ENCODE measurements around the gene CHAD. TPM values are rescaled to one million over a fixed set of nuclear protein-coding genes. Genes with fewer than 3 reads are reported as not detected.

The CHAD gene
- total and polyA plus RNA-seq, 2 donors (not counting 1 experiment from before 2014, with no cell fraction given), result 3.5 to 4.4 TPM

- CTCF ChIA-PET, result interaction anchor here (3.3 kb wide), 1 partner anchor 26 kb away, joined by 26 read pairs; the partner anchor contains the start of gene LRRC59
- Histone ChIP-seq H3K27ac (ENCODE audit: low read length in 2 of 2) (no peak overlapping the region), H3K4me3 (ENCODE audit: control extremely low read depth in 1 of 5, extremely low read depth in 1 of 5, insufficient read depth in 1 of 5, low read depth in 2 of 5, low read length in 4 of 5) (no peak overlapping the region), H4K20me1 (ENCODE audit: control insufficient read depth, insufficient read depth, low read length, poor library complexity, severe bottlenecking) (no peaks in the 10 kb centered on the region), H3K4me1 (ENCODE audit: control insufficient read depth in 2 of 2, insufficient read depth in 2 of 2, low read length in 2 of 2) (peaks cover 33 to 47% of the 10 kb centered on the region in 2 donors), H3K36me3 (replicated peaks in 1 of 2; ENCODE audit: control extremely low read depth in 1 of 2, control insufficient read depth in 1 of 2, extremely low read depth in 1 of 2, insufficient read depth in 2 of 2, low read length in 1 of 2) (no peaks in the 10 kb centered on the region), H3K9me3 (ENCODE audit: control extremely low read depth in 1 of 3, control insufficient read depth in 2 of 3, insufficient read depth in 1 of 3, low read length in 2 of 3) (peaks cover 0 to 10% (median 4%) of the 10 kb centered on the region in 3 donors), H3K9ac (ENCODE audit: low read length) (no peak overlapping the region), H2AFZ (ENCODE audit: insufficient read depth, low read depth, low read length, poor library complexity, severe bottlenecking) (no peak overlapping the region), H3K4me2 (replicated peaks; ENCODE audit: low read depth, low read length, poor library complexity, severe bottlenecking) (no peak overlapping the region), H3K79me2 (ENCODE audit: control insufficient read depth, insufficient read depth, low read length) (peaks cover 19% of the 10 kb centered on the region), H3K27me3 (replicated peaks in 1 of 4; ENCODE audit: control extremely low read depth in 1 of 4, control insufficient read depth in 3 of 4, insufficient read depth in 4 of 4, low read length in 3 of 4) (no peaks in the 10 kb centered on the region)
- TF ChIP-seq EZH2 (IDR thresholded peaks at IDR 0.05; ENCODE audit: borderline replicate concordance, insufficient read depth, low read depth, low read length, poor library complexity, severe bottlenecking), result no peak
- TF ChIP-seq, protein P1, sequence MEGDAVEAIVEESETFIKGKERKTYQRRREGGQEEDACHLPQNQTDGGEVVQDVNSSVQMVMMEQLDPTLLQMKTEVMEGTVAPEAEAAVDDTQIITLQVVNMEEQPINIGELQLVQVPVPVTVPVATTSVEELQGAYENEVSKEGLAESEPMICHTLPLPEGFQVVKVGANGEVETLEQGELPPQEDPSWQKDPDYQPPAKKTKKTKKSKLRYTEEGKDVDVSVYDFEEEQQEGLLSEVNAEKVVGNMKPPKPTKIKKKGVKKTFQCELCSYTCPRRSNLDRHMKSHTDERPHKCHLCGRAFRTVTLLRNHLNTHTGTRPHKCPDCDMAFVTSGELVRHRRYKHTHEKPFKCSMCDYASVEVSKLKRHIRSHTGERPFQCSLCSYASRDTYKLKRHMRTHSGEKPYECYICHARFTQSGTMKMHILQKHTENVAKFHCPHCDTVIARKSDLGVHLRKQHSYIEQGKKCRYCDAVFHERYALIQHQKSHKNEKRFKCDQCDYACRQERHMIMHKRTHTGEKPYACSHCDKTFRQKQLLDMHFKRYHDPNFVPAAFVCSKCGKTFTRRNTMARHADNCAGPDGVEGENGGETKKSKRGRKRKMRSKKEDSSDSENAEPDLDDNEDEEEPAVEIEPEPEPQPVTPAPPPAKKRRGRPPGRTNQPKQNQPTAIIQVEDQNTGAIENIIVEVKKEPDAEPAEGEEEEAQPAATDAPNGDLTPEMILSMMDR (IDR thresholded peaks at IDR 0.05), result no peak
- DNase-seq (no peak), ATAC-seq (ENCODE audit: low read depth) (no peak)
- H3K4me3 Mint-ChIP-seq, result peak overlapping the region; percentile 49
- intact Hi-C loops (cut with micrococcal nuclease), result loop anchor here (10.0 kb wide), 1 partner anchor 49 kb away; the partner anchor contains the start of genes EME1 and MRPL27
- no peaks in the 10 kb centered on the region for H3K9me3 Mint-ChIP-seq (ENCODE audit: insufficient read depth)
- H3K27ac Mint-ChIP-seq, result peak overlapping the region; percentile 56
- H3K27me3 Mint-ChIP-seq, result no peaks in the 10 kb centered on the region
- WGBS (ENCODE audit: insufficient coverage), result 72% methylated on average over 4 of the region's 6 CpGs
- peaks cover 53% of the 10 kb centered on the region for H3K4me1 Mint-ChIP-seq
- POLR2A ChIA-PET, result no interaction called here
Measured at GRCh38 chr17:50423553-50424159, 45.0 kb downstream of the CHAD start.

GRCh38 chr17:50422738-50423137 lies 45.9 kb downstream of the CHAD start:
- no peak overlapping the region for H3K4me3 Mint-ChIP-seq
- peaks cover 16% of the 10 kb centered on the region for H3K79me2 ChIP-seq (ENCODE audit: control insufficient read depth, insufficient read depth, low read length)
- no CpG with 5 or more reads among the region's 2 CpGs for WGBS (ENCODE audit: insufficient coverage)

More at GRCh38 chr17:50422738-50423137, 45.9 kb downstream of the CHAD start:
- Mint-ChIP-seq H3K4me1 (peaks cover 50% of the 10 kb centered on the region), H3K9me3 (ENCODE audit: insufficient read depth) (no peaks in the 10 kb centered on the region), H3K27ac (peak overlapping the region; percentile 32), H3K27me3 (no peaks in the 10 kb centered on the region)
- H3K27ac ChIP-seq (ENCODE audit: low read length in 2 of 2), result no peak overlapping the region
- H4K20me1 ChIP-seq (ENCODE audit: control insufficient read depth, insufficient read depth, low read length, poor library complexity, severe bottlenecking), result no peaks in the 10 kb centered on the region
- H3K9me3 ChIP-seq (ENCODE audit: control extremely low read depth in 1 of 3, control insufficient read depth in 2 of 3, insufficient read depth in 1 of 3, low read length in 2 of 3), result peaks cover 0 to 10% (median 4%) of the 10 kb centered on the region in 3 donors
- H2AFZ ChIP-seq (ENCODE audit: insufficient read depth, low read depth, low read length, poor library complexity, severe bottlenecking), result no peak overlapping the region
- H3K4me3 ChIP-seq (ENCODE audit: control extremely low read depth in 1 of 5, extremely low read depth in 1 of 5, insufficient read depth in 1 of 5, low read depth in 2 of 5, low read length in 4 of 5), result no peak overlapping the region
- peaks cover 31 to 44% of the 10 kb centered on the region in 2 donors for H3K4me1 ChIP-seq (ENCODE audit: control insufficient read depth in 2 of 2, insufficient read depth in 2 of 2, low read length in 2 of 2)
- no peaks in the 10 kb centered on the region for H3K27me3 ChIP-seq (replicated peaks in 1 of 4; ENCODE audit: control extremely low read depth in 1 of 4, control insufficient read depth in 3 of 4, insufficient read depth in 4 of 4, low read length in 3 of 4)
- no peak overlapping the region for H3K4me2 ChIP-seq (replicated peaks; ENCODE audit: low read depth, low read length, poor library complexity, severe bottlenecking)
- ChIA-PET POLR2A (interaction anchor here (0.6 to 0.7 kb wide), 2 partner anchors 14 to 114 kb away, joined by 4 to 8 read pairs; no protein-coding TSS in a partner anchor), CTCF (interaction anchor here (1.3 to 3.3 kb wide), 2 partner anchors 25 to 63 kb away, joined by 4 to 26 read pairs; partner anchors contain the start of gene LRRC59)
- no peak for ATAC-seq (ENCODE audit: low read depth)
- DNase-seq, result no peak
- intact Hi-C loops (cut with micrococcal nuclease), result loop anchor here (10.0 kb wide), 1 partner anchor 48 kb away; the partner anchor contains the start of genes EME1 and MRPL27
- H3K36me3 ChIP-seq (replicated peaks in 1 of 2; ENCODE audit: control extremely low read depth in 1 of 2, control insufficient read depth in 1 of 2, extremely low read depth in 1 of 2, insufficient read depth in 2 of 2, low read length in 1 of 2), result no peaks in the 10 kb centered on the region
- no peak overlapping the region for H3K9ac ChIP-seq (ENCODE audit: low read length)
- TF ChIP-seq, protein P1 (IDR thresholded peaks at IDR 0.05), result no peak
- no peak for TF ChIP-seq EZH2 (IDR thresholded peaks at IDR 0.05; ENCODE audit: borderline replicate concordance, insufficient read depth, low read depth, low read length, poor library complexity, severe bottlenecking)
